OCI-M2 (cell line): Measurements from ENCODE around the gene SMPX.

ENCODE experiments used
- DNase-seq: peaks from one replicate; lab custom pipeline; 2025; ENCODE audit not compliant: unreplicated experiment; lab: John Stamatoyannopoulos, UW

The SMPX gene

DNA sequence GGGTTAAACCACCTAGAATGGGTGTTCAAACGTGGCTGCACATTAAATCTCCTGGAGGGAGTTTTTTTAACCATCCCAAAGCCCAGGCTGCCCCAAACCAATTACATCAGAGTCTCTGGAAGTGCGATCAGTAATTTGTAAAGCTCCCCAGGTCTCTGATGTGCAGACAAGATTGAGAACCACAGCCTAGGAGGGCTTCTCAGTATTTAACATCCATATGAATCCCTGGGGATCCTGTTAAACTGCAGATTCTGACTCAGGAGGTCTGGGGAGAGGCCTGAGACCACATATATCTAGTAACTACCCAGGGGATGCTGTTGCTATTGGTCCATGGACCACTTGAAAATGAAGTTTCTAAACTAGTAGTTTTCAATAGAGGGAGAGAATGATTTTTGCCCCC, 42.6 kb downstream of the SMPX start:
- no peak for DNase-seq

DNA sequence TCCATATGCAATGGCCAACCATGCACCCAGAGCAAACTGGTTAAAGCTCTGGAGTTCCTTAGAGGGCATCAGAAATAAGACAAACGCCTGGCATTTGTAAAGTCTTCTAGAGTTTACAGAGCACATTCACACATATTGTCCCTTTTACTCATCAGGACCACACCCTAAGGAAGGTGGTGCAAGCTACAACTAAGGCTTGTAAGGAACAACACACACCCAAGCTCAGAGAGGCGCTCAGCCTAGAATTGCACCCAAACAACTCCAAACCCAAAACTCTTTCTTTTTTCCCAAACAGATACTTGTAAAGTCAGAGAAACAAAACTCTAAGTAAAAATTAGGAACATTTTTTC, 46.1 kb downstream of the SMPX start:
- no peak for DNase-seq

DNA sequence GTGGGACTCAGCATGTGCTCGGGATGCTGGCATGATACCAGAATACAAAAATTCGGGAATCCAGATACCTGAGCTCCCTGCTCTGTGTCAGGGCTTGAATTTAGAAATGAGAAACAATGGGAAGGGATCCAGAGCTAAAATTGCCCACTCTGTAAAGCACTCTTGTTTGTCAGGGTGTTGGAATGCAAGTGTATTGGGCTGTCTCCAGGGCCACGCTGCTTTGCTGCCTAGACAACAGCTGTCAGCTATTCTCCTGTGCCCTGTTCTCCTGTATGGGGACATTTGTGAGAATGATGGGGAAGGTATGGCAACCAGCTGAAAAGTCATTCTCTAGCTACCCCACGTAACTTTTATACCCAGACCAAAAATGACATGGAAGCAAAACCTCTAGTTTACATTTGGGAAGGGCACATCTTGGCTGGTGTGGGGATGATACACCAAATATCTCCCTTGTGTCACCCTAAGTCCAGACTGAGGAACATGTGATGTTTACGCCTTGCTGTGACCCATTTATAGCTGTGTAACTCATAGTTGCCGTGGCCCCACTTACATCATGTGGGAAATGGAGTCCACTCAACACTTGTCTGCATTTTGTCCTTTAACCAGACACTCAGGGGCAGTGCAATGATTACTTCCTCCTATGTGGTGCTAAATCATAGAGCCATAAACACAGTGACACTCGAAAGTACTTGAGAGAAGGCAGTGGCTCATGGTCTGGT, 46.6 kb downstream of the SMPX start:
- DNase-seq = no peak

DNA sequence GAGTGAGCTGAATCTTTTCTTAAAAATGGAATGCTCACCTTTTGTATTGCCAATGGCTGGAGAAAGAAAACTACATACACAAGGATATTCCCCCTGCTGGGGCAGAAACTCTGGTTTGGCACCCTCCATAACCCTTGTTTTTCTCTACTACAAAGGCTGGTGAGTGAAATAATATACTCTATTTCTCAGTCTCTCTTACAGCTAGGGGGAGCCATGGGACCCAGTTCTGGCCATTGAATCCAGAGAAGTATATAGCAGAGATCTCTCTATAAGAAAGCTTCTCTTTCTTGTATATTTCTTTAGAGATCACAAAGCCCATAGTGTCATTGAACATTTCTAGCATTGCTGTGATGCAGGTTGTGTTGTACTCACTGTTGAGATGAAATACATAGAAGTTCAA, 49.8 kb downstream of the SMPX start:
- no peak for DNase-seq

DNA sequence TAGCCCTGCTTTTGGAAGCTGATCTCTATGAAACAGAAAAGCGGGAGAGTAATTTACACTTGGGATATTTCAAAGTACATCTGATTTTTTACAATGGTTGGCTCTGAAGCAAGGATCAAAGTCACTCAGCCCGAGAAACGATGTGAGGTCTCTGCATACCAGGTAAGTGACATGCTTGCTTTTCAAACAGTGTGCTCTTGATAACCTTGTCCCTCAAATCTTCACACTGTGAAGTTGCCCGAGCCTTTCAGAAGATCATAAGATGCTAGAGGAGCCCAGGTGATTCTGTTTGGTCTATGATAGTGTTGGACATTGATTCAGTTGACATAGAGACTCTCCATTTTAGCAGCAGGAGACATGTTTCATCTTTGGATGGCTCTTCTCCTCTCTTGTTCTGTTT, 52.7 kb downstream of the SMPX start:
- no peak for DNase-seq

DNA sequence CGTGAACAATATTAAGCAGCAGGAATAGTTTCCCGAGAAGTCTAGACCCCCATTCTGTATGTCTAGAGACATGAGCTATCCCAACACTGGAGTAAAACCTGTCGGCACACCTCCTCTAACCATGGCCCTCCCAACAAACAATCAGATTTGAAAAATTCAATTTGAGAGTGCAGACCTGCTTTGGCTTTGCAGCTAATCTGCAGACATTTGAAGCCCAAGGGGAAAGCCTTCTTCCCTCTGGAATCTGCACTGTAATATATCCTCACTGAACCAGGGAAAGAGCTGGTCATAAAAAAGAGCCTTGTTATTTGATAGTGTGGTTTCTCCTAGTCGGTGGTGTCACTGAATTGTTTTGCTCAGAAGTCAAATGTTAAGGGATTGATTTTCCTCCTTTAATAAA, 55.2 kb downstream of the SMPX start:
- no peak for DNase-seq

- no peak for DNase-seq
Measured at GRCh38 chrX:21700967-21701366, 56.9 kb downstream of the SMPX start.

GRCh38 chrX:21700275-21700674, 57.6 kb downstream of the SMPX start:
- no peak for DNase-seq

DNA sequence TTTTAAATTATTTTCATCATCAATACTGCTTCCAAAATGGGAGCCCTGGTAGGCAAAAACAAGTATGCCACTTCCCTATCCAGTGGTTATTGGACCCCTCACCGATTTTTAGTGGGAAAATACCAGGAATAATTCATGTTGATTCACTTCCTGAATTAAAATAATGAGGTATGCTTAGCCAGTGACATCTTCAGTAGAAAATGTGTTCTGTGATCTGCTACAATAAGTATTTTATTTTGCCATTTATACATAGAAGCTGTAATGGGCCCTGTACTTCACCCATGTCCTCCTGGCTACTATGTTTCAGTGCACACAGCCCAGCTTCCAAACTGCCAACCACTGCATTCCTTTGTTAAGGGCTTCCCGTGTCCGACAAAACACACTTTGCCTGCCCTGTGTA, 58.8 kb downstream of the SMPX start:
- DNase-seq = no peak

DNA sequence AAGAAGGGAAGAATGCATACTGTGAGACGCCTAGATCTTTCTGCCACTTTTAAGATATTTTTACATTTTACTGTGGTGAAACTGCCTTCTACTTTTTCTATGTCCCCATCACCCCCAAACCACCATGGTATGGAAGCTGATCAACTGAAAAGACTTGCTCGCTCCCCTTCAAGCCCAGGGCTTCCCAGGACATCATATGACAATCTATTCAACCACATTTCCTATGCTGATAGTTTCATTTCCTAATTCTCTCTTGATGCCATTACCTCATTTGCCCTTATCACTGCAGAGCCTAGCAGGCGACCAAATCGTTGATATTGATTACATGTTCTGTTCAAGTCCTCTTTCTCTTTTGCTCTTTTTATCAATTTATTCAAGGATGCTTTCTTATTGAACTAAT, 59.6 kb downstream of the SMPX start:
- no peak for DNase-seq

- DNase-seq = no peak
Measured at GRCh38 chrX:21691512-21692018, 66.4 kb downstream of the SMPX start.

DNA sequence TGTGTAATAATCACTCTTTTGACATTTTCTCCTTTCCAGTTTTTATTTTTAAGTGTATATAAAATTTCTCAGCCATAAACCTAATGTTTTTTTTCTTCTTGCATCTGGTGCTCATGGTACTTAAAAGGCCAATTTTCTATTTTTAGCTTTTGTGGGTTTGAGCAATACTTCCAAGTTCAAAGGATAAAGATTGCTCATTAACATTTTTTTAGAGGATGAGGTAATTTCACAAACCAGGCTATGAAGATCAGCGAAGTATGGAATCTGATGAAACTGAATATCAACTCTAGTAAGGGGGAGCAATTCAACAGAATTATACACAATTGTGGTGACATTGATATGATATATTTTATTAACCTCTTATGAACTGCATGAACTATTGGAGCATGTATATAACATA, 74.0 kb downstream of the SMPX start:
- DNase-seq = no peak

GRCh38 chrX:21678048-21678612, 79.8 kb downstream of the SMPX start:
- DNase-seq = no peak

- DNase-seq = no peak
Measured at GRCh38 chrX:21675931-21676330, 82.0 kb downstream of the SMPX start.

DNA sequence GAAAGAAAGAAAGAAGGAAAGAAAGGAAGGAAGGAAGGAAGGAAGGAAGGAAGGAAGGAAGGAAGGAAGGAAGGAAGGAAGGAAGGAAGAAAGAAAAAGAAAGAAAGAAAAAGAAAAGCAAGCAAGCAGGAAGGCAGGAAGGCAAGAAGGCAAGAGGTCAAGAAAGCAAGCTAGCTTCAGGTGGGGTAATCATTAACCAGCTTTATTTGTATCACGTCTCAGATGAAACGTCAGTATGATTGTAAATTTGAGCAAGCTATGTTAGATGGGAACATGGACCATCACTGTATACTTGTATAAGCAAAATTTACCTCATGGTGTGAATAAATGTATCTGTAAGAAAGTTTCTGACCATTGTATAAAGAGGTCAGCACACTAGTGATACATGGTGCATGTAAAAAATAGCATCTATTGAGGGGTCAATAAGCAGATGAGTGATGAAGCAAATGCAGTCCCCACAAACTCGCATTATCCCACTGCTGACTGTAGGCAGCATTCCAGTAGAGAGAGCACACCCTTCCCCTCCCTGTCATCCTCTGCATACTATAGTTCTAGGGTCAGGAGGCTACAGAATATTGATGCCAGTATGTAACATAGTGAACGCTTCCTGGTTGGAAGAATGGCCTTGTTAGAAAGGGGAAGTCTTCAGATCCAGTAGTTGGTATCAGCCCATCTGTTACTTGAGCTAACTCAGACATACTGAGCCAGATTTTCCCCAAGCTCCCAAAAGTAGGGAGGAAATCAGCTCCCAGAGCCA, 83.3 kb downstream of the SMPX start:
- DNase-seq = no peak

DNA sequence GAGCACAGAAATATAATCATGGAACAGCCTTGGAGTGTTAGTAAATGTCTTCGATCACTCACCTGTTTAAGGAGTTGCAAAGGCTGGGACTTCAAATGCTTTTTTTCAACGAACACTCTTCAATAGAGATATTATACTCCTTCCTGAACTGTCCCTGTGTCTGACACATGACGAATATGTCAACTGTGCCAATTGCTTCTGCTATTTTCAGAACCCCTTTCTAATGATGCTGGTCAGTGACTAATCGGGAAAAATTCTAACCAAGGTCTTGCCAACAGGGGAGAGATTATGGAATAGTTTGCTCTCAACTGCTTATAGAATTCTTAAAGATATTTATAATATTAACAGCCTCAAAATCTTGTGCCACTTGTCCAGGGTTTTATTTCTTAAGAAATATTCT, 91.2 kb downstream of the SMPX start:
- DNase-seq = no peak

- no peak for DNase-seq
Measured at GRCh38 chrX:21666252-21666651, 91.7 kb downstream of the SMPX start.

DNA sequence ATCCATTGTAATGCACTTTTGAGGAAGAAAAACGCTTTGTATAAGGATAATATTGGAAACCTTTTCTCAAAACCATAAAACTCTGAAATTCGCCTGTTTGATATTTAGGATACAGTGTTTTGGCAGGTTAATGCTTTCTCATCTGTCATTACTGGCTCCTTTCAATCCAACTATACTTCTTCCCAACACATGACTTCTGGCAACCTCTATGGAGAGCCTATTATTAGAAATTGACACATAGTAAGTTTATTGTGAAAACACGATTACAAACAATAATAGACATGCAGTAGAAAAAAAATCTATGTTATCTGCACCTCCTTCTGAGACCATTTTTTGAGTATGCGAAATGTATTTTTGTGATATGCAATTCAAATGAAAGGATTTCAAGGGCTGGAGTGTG, 95.2 kb downstream of the SMPX start:
- no peak for DNase-seq

DNA sequence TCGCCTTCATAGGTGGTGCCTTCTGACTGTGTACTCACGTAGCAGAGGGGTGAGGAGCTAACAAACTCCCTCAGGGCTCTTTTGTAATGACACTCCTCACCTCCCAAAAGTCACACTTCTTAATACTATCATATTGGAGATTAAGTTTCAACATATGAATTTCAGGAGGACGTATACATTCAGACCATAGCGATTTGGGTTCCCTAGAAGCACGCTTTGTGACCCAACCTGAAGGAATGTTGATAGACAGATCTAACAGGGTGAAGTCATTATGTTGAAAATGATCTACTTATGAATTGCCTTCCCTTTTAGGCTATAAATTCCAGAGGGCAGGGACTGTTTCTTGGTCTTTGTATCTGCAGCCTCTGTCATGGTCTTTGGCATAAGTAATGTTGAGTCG, 96.6 kb downstream of the SMPX start:
- DNase-seq = no peak

- no peak for DNase-seq
Measured at GRCh38 chrX:21660156-21660555, 97.8 kb downstream of the SMPX start.

GRCh38 chrX:21659320-21659719, 98.6 kb downstream of the SMPX start:
- DNase-seq = no peak

DNA sequence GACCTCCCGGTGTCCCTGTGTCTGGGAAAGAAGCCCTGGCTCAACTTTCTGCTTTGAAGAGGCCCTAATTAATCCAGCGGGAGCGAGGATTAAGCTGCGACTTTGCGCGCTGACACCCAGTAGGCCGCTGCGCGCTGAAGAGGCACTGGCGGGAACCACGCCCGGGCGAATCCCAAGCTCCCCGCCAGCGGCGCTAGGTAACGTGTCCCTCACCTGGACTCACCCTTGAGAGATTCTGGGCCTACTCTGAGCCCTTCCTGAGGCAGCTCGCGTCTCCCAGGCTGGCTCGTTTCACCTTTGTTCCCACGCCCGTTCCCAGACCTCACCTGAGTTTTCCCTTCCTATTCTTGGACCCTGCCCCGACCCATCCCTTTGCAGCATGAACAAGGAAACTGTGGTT, 99.2 kb downstream of the SMPX start:
- DNase-seq = no peak
